Vagina (tissue), 2 donors: ENCODE data around the gene MORC2.

Source experiments
- CTCF ChIP-seq, 3 experiments: fragments of 450-650 bp in 2 of 3; fragments of 200-600 bp in 1 of 3; sonication (generic) in 1 of 3; IDR thresholded peaks; one replicate each; pipeline ENCODE4 v1.5.1; 2017 to 2019; ENCODE audit warnings: antibody characterized with exemption in 3 of 3, mild to moderate bottlenecking in 2 of 3, moderate library complexity in 2 of 3
- POLR2A ChIP-seq, 2 donors: fragments of 450-650 bp; IDR thresholded peaks; one replicate each; pipeline ENCODE4 v1.6.1; 2017; ENCODE audit warnings: antibody characterized with exemption in 2 of 2, mild to moderate bottlenecking in 2 of 2, moderate library complexity in 2 of 2

GRCh38 chr22:30928401-30928800 lies 40.2 kb downstream of the MORC2 start:
- TF ChIP-seq CTCF (IDR thresholded peaks at IDR 0.05) (no peak), POLR2A (IDR thresholded peaks at IDR 0.05) (no peak)
